ENCODE data around the gene PTBP3.

DNA sequence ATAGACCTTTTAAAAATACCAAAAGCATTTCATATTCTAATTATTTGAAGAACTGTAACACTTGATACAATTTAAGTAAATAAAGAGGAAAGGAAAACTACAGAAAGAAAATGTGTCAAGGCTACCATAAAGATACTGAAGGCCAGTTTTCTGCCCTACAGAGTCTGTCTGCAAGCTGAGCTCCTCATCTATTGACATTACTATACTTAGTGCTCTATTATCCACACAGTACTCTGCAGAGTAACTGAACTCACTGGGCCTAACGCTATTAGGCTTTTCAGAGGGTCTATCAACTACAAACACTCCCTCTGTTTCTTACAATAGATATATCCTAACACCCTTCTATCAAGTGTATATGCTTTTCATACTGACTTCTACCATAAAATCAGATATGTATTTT lies 101.2 kb downstream of the PTBP3 start:
- TF ChIP-seq CTCF (IDR thresholded peaks at IDR 0.05) (no peak), POLR2A (IDR thresholded peaks at IDR 0.05) (no peak), POLR2AphosphoS5 (IDR thresholded peaks at IDR 0.05; ENCODE audit: insufficient read depth in 1 of 2, low read depth in 1 of 2) (no peak)

Data from vagina (tissue), 2 donors.